AG04449 (cell line): ENCODE results near the gene CAMTA1.

Source experiments
- CTCF ChIA-PET: fragments of 350-600 bp; formaldehyde crosslinking; extraction: SDS; loops from one replicate; lab custom pipeline; 2021; ENCODE audit warnings: antibody characterized with exemption; lab: Yijun Ruan, JAX
- POLR2A ChIA-PET: fragments of 400-600, 350-600 bp; formaldehyde crosslinking; extraction: SDS; loops from one replicate; lab custom pipeline; 2020; ENCODE audit warnings: antibody characterized with exemption, inconsistent platforms; lab: Yijun Ruan, JAX
- DNase-seq: peaks from one replicate; pipeline ENCODE4 v3.0.0-alpha.2; 2010; ENCODE audit warnings: low read depth, low spot score
- H3K4me3 ChIP-seq: 2 replicates; pipeline ENCODE4 v1.5.1; 2011; ENCODE audit warnings: low read depth, mild to moderate bottlenecking, control low read depth, low read length
- TF ChIP-seq, protein P1 (sequence below): IDR thresholded peaks from one replicate; pipeline ENCODE4 v1.5.1; 2011; ENCODE audit warnings: mild to moderate bottlenecking, moderate library complexity, low read length, control low read depth, inconsistent platforms; ENCODE audit not compliant: insufficient read depth; ENCODE audit errors: missing control alignments

Gene CAMTA1

GRCh38 chr1:6854166-6854565, 68.9 kb downstream of the CAMTA1 start:
- TF ChIP-seq, protein P1, sequence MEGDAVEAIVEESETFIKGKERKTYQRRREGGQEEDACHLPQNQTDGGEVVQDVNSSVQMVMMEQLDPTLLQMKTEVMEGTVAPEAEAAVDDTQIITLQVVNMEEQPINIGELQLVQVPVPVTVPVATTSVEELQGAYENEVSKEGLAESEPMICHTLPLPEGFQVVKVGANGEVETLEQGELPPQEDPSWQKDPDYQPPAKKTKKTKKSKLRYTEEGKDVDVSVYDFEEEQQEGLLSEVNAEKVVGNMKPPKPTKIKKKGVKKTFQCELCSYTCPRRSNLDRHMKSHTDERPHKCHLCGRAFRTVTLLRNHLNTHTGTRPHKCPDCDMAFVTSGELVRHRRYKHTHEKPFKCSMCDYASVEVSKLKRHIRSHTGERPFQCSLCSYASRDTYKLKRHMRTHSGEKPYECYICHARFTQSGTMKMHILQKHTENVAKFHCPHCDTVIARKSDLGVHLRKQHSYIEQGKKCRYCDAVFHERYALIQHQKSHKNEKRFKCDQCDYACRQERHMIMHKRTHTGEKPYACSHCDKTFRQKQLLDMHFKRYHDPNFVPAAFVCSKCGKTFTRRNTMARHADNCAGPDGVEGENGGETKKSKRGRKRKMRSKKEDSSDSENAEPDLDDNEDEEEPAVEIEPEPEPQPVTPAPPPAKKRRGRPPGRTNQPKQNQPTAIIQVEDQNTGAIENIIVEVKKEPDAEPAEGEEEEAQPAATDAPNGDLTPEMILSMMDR, result no peak
- H3K4me3 ChIP-seq, result no peak overlapping the region
- CTCF ChIA-PET, result no interaction called here
- DNase-seq, result no peak
- POLR2A ChIA-PET, result no interaction called here

GRCh38 chr1:6857831-6858230, 72.6 kb downstream of the CAMTA1 start:
- no peak for DNase-seq
- ChIA-PET CTCF (interaction anchor here (0.9 to 1.7 kb wide), 4 partner anchors 9 to 213 kb away, joined by 3 to 10 read pairs (median 3); no protein-coding TSS in a partner anchor), POLR2A (no interaction called here)
- TF ChIP-seq, protein P1, result no peak
- H3K4me3 ChIP-seq, result no peak overlapping the region

- CTCF ChIA-PET, result interaction anchor here (0.9 to 1.9 kb wide), 4 partner anchors 10 to 212 kb away, joined by 3 to 10 read pairs (median 4); no protein-coding TSS in a partner anchor
- TF ChIP-seq, protein P1, result no peak
- DNase-seq, result no peak
- POLR2A ChIA-PET, result no interaction called here
- no peak overlapping the region for H3K4me3 ChIP-seq
Measured at GRCh38 chr1:6858596-6858995, 73.3 kb downstream of the CAMTA1 start.

DNA sequence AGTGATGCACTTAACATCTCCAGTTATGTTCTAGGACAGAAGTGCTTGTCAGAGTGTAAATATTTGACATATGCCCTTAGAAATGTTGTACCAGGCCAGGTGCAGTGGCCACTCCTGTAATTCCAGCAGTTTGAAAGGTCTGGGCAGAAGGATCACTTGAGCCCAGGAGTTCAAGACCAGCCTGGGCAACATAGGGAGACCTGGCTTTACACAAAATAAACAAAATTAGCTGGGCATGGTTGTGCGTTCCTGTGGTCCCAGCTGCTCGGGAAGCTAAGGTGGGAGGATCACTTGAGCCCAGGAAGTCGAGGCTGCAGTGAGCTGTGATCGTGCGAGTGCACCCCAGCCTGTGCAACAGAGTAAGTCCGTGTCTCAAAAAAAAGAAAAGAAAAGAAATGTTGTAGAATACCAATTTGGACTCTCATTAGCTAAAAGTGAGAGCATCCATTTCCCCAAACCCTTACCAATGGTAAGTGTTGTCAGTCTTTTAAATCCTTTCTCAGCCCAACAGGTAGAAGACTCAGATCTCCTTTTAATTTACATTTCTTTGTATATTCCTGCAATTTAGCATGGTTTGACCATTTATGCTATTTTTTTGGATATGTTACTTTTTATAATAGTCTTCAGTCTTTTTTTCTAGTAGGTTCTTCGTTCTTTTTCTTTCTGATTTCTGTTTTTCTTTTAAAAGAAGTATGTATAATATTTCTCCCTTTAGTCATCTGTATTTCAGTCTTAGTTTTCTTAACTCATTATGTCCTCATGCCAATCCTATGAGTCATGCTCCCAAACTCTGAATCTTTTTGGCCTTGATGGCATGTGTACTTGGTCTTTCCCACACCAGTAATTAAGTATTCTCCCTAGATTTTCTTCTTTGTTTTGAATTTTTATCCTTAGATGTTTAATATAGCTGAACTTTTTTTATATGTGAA, 74.4 kb downstream of the CAMTA1 start:
- POLR2A ChIA-PET, result no interaction called here
- peak; percentile 96 for DNase-seq
- H3K4me3 ChIP-seq, result peak overlapping the region; percentile 34
- TF ChIP-seq, protein P1, result no peak
- CTCF ChIA-PET, result interaction anchor here (1.9 kb wide), 1 partner anchor 9 kb away, joined by 6 read pairs; no protein-coding TSS in a partner anchor

DNA sequence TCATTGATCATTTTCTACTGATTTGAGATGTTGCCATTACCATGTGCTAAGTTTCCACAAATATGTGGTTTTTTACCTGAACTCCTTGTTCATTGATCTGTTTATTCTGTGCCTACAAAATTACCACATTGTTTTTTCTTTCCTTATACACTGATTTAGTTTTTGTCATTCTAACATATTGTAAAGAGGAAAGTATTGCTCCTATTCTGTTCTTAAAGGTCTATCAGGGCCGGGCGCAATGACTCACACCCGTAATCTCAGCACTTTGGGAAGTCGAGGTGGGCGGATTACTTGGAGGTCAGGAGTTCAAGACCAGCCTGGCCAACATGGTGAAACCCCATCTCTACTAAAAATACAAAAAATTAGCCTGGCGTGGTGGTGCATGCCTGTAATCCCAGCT, 75.1 kb downstream of the CAMTA1 start:
- no peak for DNase-seq
- CTCF ChIA-PET, result interaction anchor here (1.9 kb wide), 1 partner anchor 9 kb away, joined by 6 read pairs; no protein-coding TSS in a partner anchor
- POLR2A ChIA-PET, result no interaction called here
- TF ChIP-seq, protein P1, result no peak
- no peak overlapping the region for H3K4me3 ChIP-seq

DNA sequence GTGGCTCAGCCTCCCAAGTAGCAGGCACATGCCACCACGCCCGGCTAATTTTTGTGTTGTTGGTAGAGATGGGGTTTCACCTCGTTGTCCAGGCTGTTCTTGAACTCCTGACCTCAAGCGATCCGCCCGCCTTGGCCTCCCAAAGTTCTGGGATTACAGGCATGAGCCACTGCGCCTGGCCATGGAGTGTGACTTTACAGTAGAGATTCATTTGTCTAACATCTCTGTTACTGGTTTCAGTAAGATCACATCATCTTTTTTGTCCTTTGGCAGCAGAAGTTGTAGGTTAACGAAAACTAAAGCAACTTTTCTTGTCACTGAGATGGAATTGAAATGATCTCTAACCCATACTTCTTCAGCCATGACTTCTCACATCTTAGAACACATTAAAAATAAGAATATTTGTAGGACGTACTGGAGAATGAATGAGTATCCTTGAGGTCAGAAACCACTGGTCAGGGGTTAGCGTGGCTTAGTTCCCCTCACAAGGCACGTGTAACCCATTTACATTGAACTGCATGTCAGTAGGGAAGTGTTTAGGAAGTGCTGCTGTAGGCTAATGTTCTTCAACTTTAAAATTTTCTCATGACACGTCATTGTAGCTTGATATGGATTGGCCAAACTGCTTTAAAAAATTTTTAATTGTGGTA, 75.9 kb downstream of the CAMTA1 start:
- ChIA-PET CTCF (interaction anchor here (1.5 kb wide), 1 partner anchor 28 kb away, joined by 3 read pairs; no protein-coding TSS in a partner anchor), POLR2A (no interaction called here)
- TF ChIP-seq, protein P1, result no peak
- DNase-seq, result no peak
- no peak overlapping the region for H3K4me3 ChIP-seq
